ENCODE results near the gene DNMBP.
"Not testable (repeated sequence)": the region's sequence is repeated elsewhere in the genome, so short reads cannot be mapped to it uniquely, and the experiment has no call there.

Gene DNMBP

GRCh38 chr10:99998889-99999288 is 10.9 kb downstream of the DNMBP start:
- no peak for TF ChIP-seq CTCF (IDR thresholded peaks at IDR 0.05; ENCODE audit: borderline replicate concordance, insufficient read depth, low read depth, low read length)
- no peak overlapping the region for H3K4me3 ChIP-seq (ENCODE audit: low read depth, low read length)

GRCh38 chr10:99996671-99997648 is 12.8 kb downstream of the DNMBP start:
- no peak for TF ChIP-seq CTCF (IDR thresholded peaks at IDR 0.05; ENCODE audit: borderline replicate concordance, insufficient read depth, low read depth, low read length)

GRCh38 chr10:99995713-99996112 is 14.0 kb downstream of the DNMBP start:
- TF ChIP-seq CTCF (IDR thresholded peaks at IDR 0.05; ENCODE audit: borderline replicate concordance, insufficient read depth, low read depth, low read length) = no peak

More at GRCh38 chr10:99996671-99997648, 12.8 kb downstream of the DNMBP start:
- H3K4me3 ChIP-seq (ENCODE audit: low read depth, low read length) = no peak overlapping the region

GRCh38 chr10:99995269-99995668 is 14.5 kb downstream of the DNMBP start:
- H3K4me3 ChIP-seq (ENCODE audit: low read depth, low read length) = no peak overlapping the region
- TF ChIP-seq CTCF (IDR thresholded peaks at IDR 0.05; ENCODE audit: borderline replicate concordance, insufficient read depth, low read depth, low read length) = no peak

More at GRCh38 chr10:99995713-99996112, 14.0 kb downstream of the DNMBP start:
- H3K4me3 ChIP-seq (ENCODE audit: low read depth, low read length) = no peak overlapping the region

- no peak for TF ChIP-seq CTCF (IDR thresholded peaks at IDR 0.05; ENCODE audit: borderline replicate concordance, insufficient read depth, low read depth, low read length)
- no peak overlapping the region for H3K4me3 ChIP-seq (ENCODE audit: low read depth, low read length)
Measured at GRCh38 chr10:99994801-99995200, 14.9 kb downstream of the DNMBP start.

GRCh38 chr10:99993701-99994689 is 15.8 kb downstream of the DNMBP start:
- no peak for TF ChIP-seq CTCF (IDR thresholded peaks at IDR 0.05; ENCODE audit: borderline replicate concordance, insufficient read depth, low read depth, low read length)
- no peak overlapping the region for H3K4me3 ChIP-seq (ENCODE audit: low read depth, low read length)

- H3K4me3 ChIP-seq (ENCODE audit: low read depth, low read length) = not testable (repeated sequence)
Measured at GRCh38 chr10:99985637-99986036, 24.1 kb downstream of the DNMBP start.
